Endothelial cell of umbilical vein (primary cell): ENCODE measurements around the gene PTPRE. TPM values are rescaled to one million over a fixed set of nuclear protein-coding genes. Genes with fewer than 3 reads are reported as not detected.

ENCODE experiments used
- BruUV-seq: library from RNA; stranded (reverse); fragments of 400-500 nt; replicated peaks from 2 replicates; lab custom pipeline; 2021; lab: Mats Ljungman, UMichigan
- CTCF ChIA-PET: fragments of 300-600, 350-600 bp; sonication (Branson Sonifier 250); formaldehyde crosslinking; loops from one replicate; lab custom pipeline; 2021; ENCODE audit warnings: antibody characterized with exemption, inconsistent platforms; lab: Charles Lee
- POLR2A ChIA-PET: fragments of 300-600, 350-600 bp; sonication (Branson Sonifier 250); formaldehyde crosslinking; loops from one replicate; lab custom pipeline; 2021; ENCODE audit warnings: antibody characterized with exemption, inconsistent platforms; lab: Charles Lee
- DNase-seq: peaks from one replicate; pipeline ENCODE4 v3.0.0-alpha.2; 2011; ENCODE audit warnings: low read depth, low spot score
- FAIRE-seq: peaks from 2 replicates; lab custom pipeline; 2011; peaks lifted over from hg19 to GRCh38; lab: Jason Lieb, UNC
- H2AFZ ChIP-seq: 2 replicates; pipeline ENCODE4 v1.6.0; 2012; ENCODE audit warnings: low read depth, low read length, control low read depth, inconsistent platforms
- H3K27ac ChIP-seq: 2 replicates; pipeline ENCODE4 v1.5.1; 2011; ENCODE audit warnings: low read depth, mild to moderate bottlenecking, control low read depth, low read length, moderate library complexity; ENCODE audit not compliant: insufficient read depth
- H3K27me3 ChIP-seq, 2 experiments: 2 replicates each; pipeline versions ENCODE4 v1.6.0 to v1.6.1; 2011; ENCODE audit warnings: low read length in 2 of 2, mixed read lengths in 1 of 2; ENCODE audit not compliant: control insufficient read depth in 2 of 2, insufficient read depth in 2 of 2
- H3K36me3 ChIP-seq, 2 experiments: 2 replicates in 1 of 2; 3 replicates in 1 of 2; pipeline ENCODE4 v1.5.1; 2011; ENCODE audit warnings: low read length in 2 of 2, mild to moderate bottlenecking in 1 of 2, moderate library complexity in 1 of 2; ENCODE audit not compliant: control insufficient read depth in 2 of 2, insufficient read depth in 2 of 2; ENCODE audit errors: extremely low read depth in 1 of 2
- H3K4me1 ChIP-seq: 3 replicates; pipeline ENCODE4 v1.5.1; 2011; ENCODE audit warnings: mild to moderate bottlenecking, low read length; ENCODE audit not compliant: control insufficient read depth, insufficient read depth; ENCODE audit errors: extremely low read depth
- H3K4me2 ChIP-seq: 2 replicates; pipeline ENCODE4 v1.6.1; 2011; ENCODE audit warnings: low read length, control low read depth, mixed read lengths; ENCODE audit not compliant: insufficient read depth
- H3K4me3 ChIP-seq, 3 experiments: fragments of 200-600 bp in 1 of 3; sonication (generic), shearing (Covaris generic) in 1 of 3; replicated peaks in 1 of 3; 2 replicates each; pipeline ENCODE4 v1.5.1; 2011 to 2016; ENCODE audit warnings: control low read depth in 3 of 3, low read length in 3 of 3, mild to moderate bottlenecking in 2 of 3, inconsistent platforms in 1 of 3, low read depth in 1 of 3, moderate library complexity in 1 of 3; ENCODE audit not compliant: insufficient read depth in 1 of 3
- H3K79me2 ChIP-seq: 2 replicates; pipeline ENCODE4 v1.6.0; 2012; ENCODE audit warnings: low read length, inconsistent platforms; ENCODE audit not compliant: control insufficient read depth, insufficient read depth
- H3K9ac ChIP-seq: replicated peaks from 2 replicates; pipeline ENCODE3; 2011; ENCODE audit warnings: low read length, control low read depth; ENCODE audit not compliant: insufficient read depth; ENCODE audit errors: extremely low read depth
- H3K9me1 ChIP-seq: replicated peaks from 3 replicates; pipeline ENCODE4 v1.6.0; 2011; ENCODE audit warnings: mild to moderate bottlenecking, low read length; ENCODE audit not compliant: control insufficient read depth, insufficient read depth; ENCODE audit errors: extremely low read depth
- H3K9me3 ChIP-seq: replicated peaks from 2 replicates; pipeline ENCODE4 v1.5.1; 2012; ENCODE audit warnings: low read length, inconsistent platforms; ENCODE audit not compliant: control insufficient read depth, insufficient read depth
- H4K20me1 ChIP-seq: replicated peaks from 2 replicates; pipeline ENCODE3; 2011; ENCODE audit warnings: mild to moderate bottlenecking, low read length; ENCODE audit not compliant: control insufficient read depth, insufficient read depth; ENCODE audit errors: extremely low read depth
- EZH2 ChIP-seq: IDR thresholded peaks from 2 replicates; pipeline ENCODE4 v1.6.1; 2012; ENCODE audit warnings: borderline replicate concordance, low read depth, mild to moderate bottlenecking, moderate library complexity, low read length, inconsistent platforms; ENCODE audit not compliant: severe bottlenecking
- FOS ChIP-seq: IDR thresholded peaks from 2 replicates; pipeline ENCODE4 v1.6.1; 2011; ENCODE audit warnings: mild to moderate bottlenecking, low read length, moderate library complexity, borderline replicate concordance; ENCODE audit not compliant: insufficient read depth
- GATA2 ChIP-seq: IDR thresholded peaks from 2 replicates; pipeline ENCODE4 v1.7.0; 2011; ENCODE audit warnings: low read depth, mild to moderate bottlenecking, moderate library complexity, mixed read lengths, low read length; ENCODE audit not compliant: insufficient read length, insufficient read depth
- JUN ChIP-seq: IDR thresholded peaks from 2 replicates; pipeline ENCODE4 v1.6.1; 2011; ENCODE audit warnings: borderline replicate concordance, low read depth; ENCODE audit not compliant: insufficient read length, insufficient read depth
- MAX ChIP-seq: IDR thresholded peaks from 2 replicates; pipeline ENCODE4 v1.6.1; 2011; ENCODE audit not compliant: insufficient read depth, insufficient read length
- MYC ChIP-seq: IDR thresholded peaks from one replicate; pipeline ENCODE4 v1.6.1; 2011; ENCODE audit warnings: mild to moderate bottlenecking, low read depth, low read length
- POLR2A ChIP-seq: IDR thresholded peaks from 2 replicates; pipeline ENCODE4 v1.6.1; 2012; ENCODE audit warnings: low read depth, mild to moderate bottlenecking, control low read depth, low read length
- POLR2AphosphoS5 ChIP-seq: IDR thresholded peaks from 2 replicates; pipeline ENCODE4 v1.6.1; 2012; ENCODE audit warnings: low read depth, mild to moderate bottlenecking, control low read depth, low read length, moderate library complexity; ENCODE audit not compliant: insufficient read depth
- dilution Hi-C: fragments of 300-500 bp; cut with MboI; formaldehyde crosslinking; loops from one replicate; pipeline ENCODE4 v1.15.0; 2019; ENCODE audit warnings: low sequenced_read_pairs; ENCODE audit not compliant: extremely low pct_ligation_motif_present
- intact Hi-C: fragments of 100-400 bp; cut with micrococcal nuclease; formaldehyde crosslinking; loops from one replicate; pipeline ENCODE4 v1.10.0; 2022
- polyA plus RNA-seq, 4 experiments: library from polyadenylated mRNA; depleted of rRNA in 3 of 4; stranded (reverse) in 3 of 4; unstranded in 1 of 4; fragments of >200 nt; gene quantifications; 2 replicates each; pipeline versions ENCODE4 v1.2.1 to v1.2.3, GENCODE V29; 2011 to 2012; ENCODE audit warnings: missing spikeins in 1 of 4
- total RNA-seq: library from RNA; stranded (reverse); gene quantifications from 2 replicates; pipeline ENCODE4 v1.2.3, GENCODE V29; 2021
- TF ChIP-seq, protein P1 (sequence below), 2 donors: IDR thresholded peaks; 1 replicate in 1 of 2; 2 replicates in 1 of 2; pipeline ENCODE4 v1.5.1; 2011; ENCODE audit warnings: low read length in 2 of 2, mild to moderate bottlenecking in 2 of 2, moderate library complexity in 2 of 2, control low read depth in 1 of 2, inconsistent platforms in 1 of 2, low read depth in 1 of 2; ENCODE audit not compliant: insufficient read depth in 1 of 2; ENCODE audit errors: extremely low read depth in 1 of 2

The PTPRE gene
- total and polyA plus RNA-seq, 2 donors (not counting 3 experiments of a cell fraction or from before 2014, with no cell fraction given), result 37.3 to 116 TPM

DNA sequence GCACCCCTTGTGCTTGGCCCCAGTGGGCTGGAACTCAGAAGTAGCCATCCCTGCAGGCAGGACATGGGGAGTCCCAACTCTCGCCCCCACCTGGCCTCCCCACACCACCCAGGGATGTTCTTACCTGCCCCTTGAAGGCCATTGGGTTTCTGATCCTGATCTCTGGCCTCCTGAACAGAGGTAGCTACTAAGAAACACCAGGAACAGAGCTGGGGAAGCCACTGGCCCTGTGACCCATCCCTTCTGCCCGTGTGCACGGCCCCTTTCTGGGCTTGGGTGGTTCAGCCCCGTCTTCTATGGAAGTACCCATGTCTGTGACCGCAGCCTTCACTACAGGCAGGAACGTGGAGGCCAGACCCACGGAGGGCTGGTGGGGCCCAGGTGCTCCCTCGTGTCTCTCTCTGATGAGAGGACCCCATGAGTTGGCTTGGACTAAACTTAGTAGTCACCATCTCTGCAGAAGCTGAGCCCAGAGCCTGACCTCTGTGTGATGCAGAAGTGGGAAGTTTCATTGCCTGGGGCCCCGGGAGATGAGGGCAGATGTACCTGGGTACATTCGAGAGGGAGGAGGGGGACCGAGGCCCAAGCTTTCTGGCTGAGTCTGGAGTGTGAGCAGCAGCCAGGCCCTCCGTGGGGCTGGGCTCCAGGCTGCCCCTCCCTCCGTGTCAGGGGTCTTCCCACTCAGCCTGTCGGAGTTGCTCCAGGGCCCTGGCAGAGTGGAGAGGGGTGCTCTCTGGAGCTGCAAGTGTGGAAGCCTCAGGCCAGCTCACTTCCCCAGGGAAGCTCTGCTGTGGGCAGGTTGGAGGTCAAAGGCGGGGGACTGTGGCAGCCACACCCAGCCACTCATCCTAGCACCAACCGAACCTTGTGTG, 138.3 kb downstream of the PTPRE start:
- CTCF ChIA-PET, result interaction anchor here (3.1 kb wide), 1 partner anchor 10 kb away, joined by 16 read pairs; no protein-coding TSS in a partner anchor
- H3K36me3 ChIP-seq, result peaks cover 3 to 43% of the 10 kb centered on the region in 2 experiments
- peaks cover 11% of the 10 kb centered on the region for H3K79me2 ChIP-seq
- intact Hi-C loops (no loop called here), dilution Hi-C loops (no loop called here)
- no peaks in the 10 kb centered on the region for H3K27me3 ChIP-seq
- no peak overlapping the region for H3K4me2 ChIP-seq
- H3K4me1 ChIP-seq, result peaks cover 17% of the 10 kb centered on the region
- H4K20me1 ChIP-seq, result no peaks in the 10 kb centered on the region
- no peaks in the 10 kb centered on the region for H3K9me3 ChIP-seq
- H3K27ac ChIP-seq, result no peak overlapping the region
- no peaks in the 10 kb centered on the region for H3K9me1 ChIP-seq
- FAIRE-seq (no peak), DNase-seq (no peak)
- POLR2A ChIA-PET, result no interaction called here
- TF ChIP-seq MYC (no peak), JUN (no peak), MAX (no peak), EZH2 (no peak), POLR2A (no peak), GATA2 (no peak), POLR2AphosphoS5 (no peak), FOS (no peak)
- TF ChIP-seq, protein P1, sequence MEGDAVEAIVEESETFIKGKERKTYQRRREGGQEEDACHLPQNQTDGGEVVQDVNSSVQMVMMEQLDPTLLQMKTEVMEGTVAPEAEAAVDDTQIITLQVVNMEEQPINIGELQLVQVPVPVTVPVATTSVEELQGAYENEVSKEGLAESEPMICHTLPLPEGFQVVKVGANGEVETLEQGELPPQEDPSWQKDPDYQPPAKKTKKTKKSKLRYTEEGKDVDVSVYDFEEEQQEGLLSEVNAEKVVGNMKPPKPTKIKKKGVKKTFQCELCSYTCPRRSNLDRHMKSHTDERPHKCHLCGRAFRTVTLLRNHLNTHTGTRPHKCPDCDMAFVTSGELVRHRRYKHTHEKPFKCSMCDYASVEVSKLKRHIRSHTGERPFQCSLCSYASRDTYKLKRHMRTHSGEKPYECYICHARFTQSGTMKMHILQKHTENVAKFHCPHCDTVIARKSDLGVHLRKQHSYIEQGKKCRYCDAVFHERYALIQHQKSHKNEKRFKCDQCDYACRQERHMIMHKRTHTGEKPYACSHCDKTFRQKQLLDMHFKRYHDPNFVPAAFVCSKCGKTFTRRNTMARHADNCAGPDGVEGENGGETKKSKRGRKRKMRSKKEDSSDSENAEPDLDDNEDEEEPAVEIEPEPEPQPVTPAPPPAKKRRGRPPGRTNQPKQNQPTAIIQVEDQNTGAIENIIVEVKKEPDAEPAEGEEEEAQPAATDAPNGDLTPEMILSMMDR (IDR thresholded peaks at IDR 0.05; ENCODE audit: extremely low read depth in 1 of 2, insufficient read depth in 1 of 2, low read depth in 1 of 2, low read length in 2 of 2), result no peak
- H3K9ac ChIP-seq, result no peak overlapping the region
- H3K4me3 ChIP-seq, result no peak overlapping the region
- no TSS peak for BruUV-seq
- H2AFZ ChIP-seq, result no peak overlapping the region
